ENCODE data around the gene ANKRD23. TPM values are rescaled to one million over a fixed set of nuclear protein-coding genes. Genes with fewer than 3 reads are reported as not detected.
A peak's percentile ranks its signal among the peaks of the same experiment; 100 is the strongest.

ANKRD23 gene
- total and polyA plus RNA-seq, 2 of the 13 experiments (the other 11 are each of a cell fraction or from before 2014, with no cell fraction given) = 1.5 to 1.6 TPM

GRCh38 chr2:96808176-96808837 lies 35.5 kb downstream of the ANKRD23 start:
- Histone ChIP-seq H3K9me3 (ENCODE audit: low read length) (no peaks in the 10 kb centered on the region), H3K4me3 (replicated peaks in 1 of 3; ENCODE audit: insufficient read depth in 1 of 3, low read depth in 2 of 3, low read length in 3 of 3) (no peak overlapping the region), H4K20me1 (ENCODE audit: insufficient read depth, low read length) (no peaks in the 10 kb centered on the region), H3K79me2 (ENCODE audit: insufficient read depth, low read length) (no peaks in the 10 kb centered on the region), H3K27me3 (ENCODE audit: control insufficient read depth in 1 of 2, insufficient read depth in 2 of 2, low read length in 2 of 2) (no peaks in the 10 kb centered on the region), H3K9ac (ENCODE audit: insufficient read depth, low read depth, low read length) (no peak overlapping the region), H3K36me3 (replicated peaks in 1 of 2; ENCODE audit: control insufficient read depth in 1 of 2, insufficient read depth in 2 of 2, low read length in 2 of 2) (no peaks in the 10 kb centered on the region), H3K27ac (ENCODE audit: extremely low read length, insufficient read depth, low read length) (no peak overlapping the region), H3K4me2 (ENCODE audit: low read depth, low read length) (no peak overlapping the region), H3K4me1 (ENCODE audit: insufficient read depth, low read length) (peaks cover 76% of the 10 kb centered on the region), H2AFZ (ENCODE audit: low read length) (no peak overlapping the region)
- 95% methylated on average over 10 of the region's 10 CpGs for WGBS (ENCODE audit: low lambda C conversion rate)
- BruUV-seq (replicated peaks) = no TSS peak
- ATAC-seq (no peak), DNase-seq (ENCODE audit: low spot score) (no peak), FAIRE-seq (no peak)
- TF ChIP-seq ZFP82 (CRISPR knock-in tag; IDR thresholded peaks at IDR 0.05; ENCODE audit: borderline replicate concordance) (no peak), ZNF34 (CRISPR knock-in tag; IDR thresholded peaks at IDR 0.05; ENCODE audit: borderline replicate concordance) (no peak), BRF2 (CRISPR knock-in tag; IDR thresholded peaks at IDR 0.05) (no peak), CEBPB (IDR thresholded peaks at IDR 0.05; ENCODE audit: borderline replicate concordance, low read depth, low read length) (peak; percentile 73; the same call in 1 of the 2 replicates), MLXIP (CRISPR knock-in tag; IDR thresholded peaks at IDR 0.05; ENCODE audit: borderline replicate concordance) (no peak)
- TF ChIP-seq, protein P1, sequence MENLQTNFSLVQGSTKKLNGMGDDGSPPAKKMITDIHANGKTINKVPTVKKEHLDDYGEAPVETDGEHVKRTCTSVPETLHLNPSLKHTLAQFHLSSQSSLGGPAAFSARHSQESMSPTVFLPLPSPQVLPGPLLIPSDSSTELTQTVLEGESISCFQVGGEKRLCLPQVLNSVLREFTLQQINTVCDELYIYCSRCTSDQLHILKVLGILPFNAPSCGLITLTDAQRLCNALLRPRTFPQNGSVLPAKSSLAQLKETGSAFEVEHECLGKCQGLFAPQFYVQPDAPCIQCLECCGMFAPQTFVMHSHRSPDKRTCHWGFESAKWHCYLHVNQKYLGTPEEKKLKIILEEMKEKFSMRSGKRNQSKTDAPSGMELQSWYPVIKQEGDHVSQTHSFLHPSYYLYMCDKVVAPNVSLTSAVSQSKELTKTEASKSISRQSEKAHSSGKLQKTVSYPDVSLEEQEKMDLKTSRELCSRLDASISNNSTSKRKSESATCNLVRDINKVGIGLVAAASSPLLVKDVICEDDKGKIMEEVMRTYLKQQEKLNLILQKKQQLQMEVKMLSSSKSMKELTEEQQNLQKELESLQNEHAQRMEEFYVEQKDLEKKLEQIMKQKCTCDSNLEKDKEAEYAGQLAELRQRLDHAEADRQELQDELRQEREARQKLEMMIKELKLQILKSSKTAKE (CRISPR knock-in tag; IDR thresholded peaks at IDR 0.05; ENCODE audit: borderline replicate concordance) = no peak
- TF ChIP-seq, protein P2, sequence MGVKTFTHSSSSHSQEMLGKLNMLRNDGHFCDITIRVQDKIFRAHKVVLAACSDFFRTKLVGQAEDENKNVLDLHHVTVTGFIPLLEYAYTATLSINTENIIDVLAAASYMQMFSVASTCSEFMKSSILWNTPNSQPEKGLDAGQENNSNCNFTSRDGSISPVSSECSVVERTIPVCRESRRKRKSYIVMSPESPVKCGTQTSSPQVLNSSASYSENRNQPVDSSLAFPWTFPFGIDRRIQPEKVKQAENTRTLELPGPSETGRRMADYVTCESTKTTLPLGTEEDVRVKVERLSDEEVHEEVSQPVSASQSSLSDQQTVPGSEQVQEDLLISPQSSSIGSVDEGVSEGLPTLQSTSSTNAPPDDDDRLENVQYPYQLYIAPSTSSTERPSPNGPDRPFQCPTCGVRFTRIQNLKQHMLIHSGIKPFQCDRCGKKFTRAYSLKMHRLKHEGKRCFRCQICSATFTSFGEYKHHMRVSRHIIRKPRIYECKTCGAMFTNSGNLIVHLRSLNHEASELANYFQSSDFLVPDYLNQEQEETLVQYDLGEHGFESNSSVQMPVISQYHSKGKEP (CRISPR knock-in tag; IDR thresholded peaks at IDR 0.05) = no peak
- TF ChIP-seq, protein P3, sequence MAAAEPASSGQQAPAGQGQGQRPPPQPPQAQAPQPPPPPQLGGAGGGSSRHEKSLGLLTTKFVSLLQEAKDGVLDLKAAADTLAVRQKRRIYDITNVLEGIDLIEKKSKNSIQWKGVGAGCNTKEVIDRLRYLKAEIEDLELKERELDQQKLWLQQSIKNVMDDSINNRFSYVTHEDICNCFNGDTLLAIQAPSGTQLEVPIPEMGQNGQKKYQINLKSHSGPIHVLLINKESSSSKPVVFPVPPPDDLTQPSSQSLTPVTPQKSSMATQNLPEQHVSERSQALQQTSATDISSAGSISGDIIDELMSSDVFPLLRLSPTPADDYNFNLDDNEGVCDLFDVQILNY (CRISPR knock-in tag; conservative IDR thresholded peaks at IDR 0.05) = no peak
- POLR2A ChIA-PET = interaction anchor here (3.1 kb wide), 1 partner anchor 8 kb away, joined by 22 read pairs; the partner anchor contains the start of gene CNNM3
- intact Hi-C loops (cut with micrococcal nuclease; ENCODE audit: unreplicated experiment) (no loop called here), in situ Hi-C loops (cut with HindIII; ENCODE audit: extremely low pct_ligation_motif_present, low pct_unique_long_range_greater_than_20kb) (no loop called here)
- CTCF ChIA-PET (ENCODE audit: low intra/inter-chr PET ratio, low total read pairs) = no interaction called here

Measured in HepG2 (cell line).